ENCODE measurements around the gene MRC2.

- peak in 2 of 5 experiments; percentile 15 to 18 for TF ChIP-seq CTCF (IDR thresholded peaks at IDR 0.05)
- no peak for TF ChIP-seq EP300 (IDR thresholded peaks at IDR 0.05; ENCODE audit: low read depth)
- no peak for TF ChIP-seq POLR2A (IDR thresholded peaks at IDR 0.05)
These were observed 65.4 kb downstream of the MRC2 start for GRCh38 chr17:62692721-62693431.
